ENCODE data around the gene SOS1.

Gene SOS1

GRCh38 chr2:39107724-39108273 is 13.1 kb downstream of the SOS1 start:
- Histone ChIP-seq H3K27me3 (ENCODE audit: insufficient read depth, poor library complexity, severe bottlenecking) (no peaks in the 10 kb centered on the region), H3K4me3 (replicated peaks; ENCODE audit: insufficient read depth, low read length) (no peak overlapping the region), H3K27ac (replicated peaks) (no peak overlapping the region)
- TF ChIP-seq GABPA (IDR thresholded peaks at IDR 0.05; ENCODE audit: low read depth) (no peak), CTCF (IDR thresholded peaks at IDR 0.05; ENCODE audit: insufficient read depth, low read length) (no peak), POLR2AphosphoS5 (IDR thresholded peaks at IDR 0.05; ENCODE audit: low read depth) (no peak), SPI1 (IDR thresholded peaks at IDR 0.05; ENCODE audit: borderline replicate concordance, low read depth) (no peak), REST (IDR thresholded peaks at IDR 0.05; ENCODE audit: insufficient replicate concordance, low read depth) (no peak)
- DNase-seq (ENCODE audit: low read depth in 1 of 2, low spot score in 1 of 2), result no peak

- H3K4me3 ChIP-seq (replicated peaks; ENCODE audit: insufficient read depth, low read length), result no peak overlapping the region
- no peak for DNase-seq (ENCODE audit: low read depth in 1 of 2, low spot score in 1 of 2)
- no peaks in the 10 kb centered on the region for H3K27me3 ChIP-seq (ENCODE audit: insufficient read depth, poor library complexity, severe bottlenecking)
- H3K27ac ChIP-seq (replicated peaks), result no peak overlapping the region
- TF ChIP-seq REST (IDR thresholded peaks at IDR 0.05; ENCODE audit: insufficient replicate concordance, low read depth), result no peak
- no peak for TF ChIP-seq GABPA (IDR thresholded peaks at IDR 0.05; ENCODE audit: low read depth)
- no peak for TF ChIP-seq CTCF (IDR thresholded peaks at IDR 0.05; ENCODE audit: insufficient read depth, low read length)
- TF ChIP-seq SPI1 (IDR thresholded peaks at IDR 0.05; ENCODE audit: borderline replicate concordance, low read depth), result no peak
- TF ChIP-seq POLR2AphosphoS5 (IDR thresholded peaks at IDR 0.05; ENCODE audit: low read depth), result no peak
Measured at GRCh38 chr2:39107156-39107555, 13.7 kb downstream of the SOS1 start.

- Histone ChIP-seq H3K27me3 (ENCODE audit: insufficient read depth, poor library complexity, severe bottlenecking) (no peaks in the 10 kb centered on the region), H3K27ac (replicated peaks) (no peak overlapping the region), H3K4me3 (replicated peaks; ENCODE audit: insufficient read depth, low read length) (no peak overlapping the region)
- TF ChIP-seq CTCF (IDR thresholded peaks at IDR 0.05; ENCODE audit: insufficient read depth, low read length), result no peak
- no peak for TF ChIP-seq GABPA (IDR thresholded peaks at IDR 0.05; ENCODE audit: low read depth)
- no peak for TF ChIP-seq POLR2AphosphoS5 (IDR thresholded peaks at IDR 0.05; ENCODE audit: low read depth)
- no peak for TF ChIP-seq SPI1 (IDR thresholded peaks at IDR 0.05; ENCODE audit: borderline replicate concordance, low read depth)
- no peak for TF ChIP-seq REST (IDR thresholded peaks at IDR 0.05; ENCODE audit: insufficient replicate concordance, low read depth)
- DNase-seq (ENCODE audit: low read depth in 1 of 2, low spot score in 1 of 2), result no peak
Measured at GRCh38 chr2:39099870-39100728, 20.8 kb downstream of the SOS1 start.
